Activated T-helper 1 cell treated with anti-CD3 and anti-CD28 coated beads, Interleukin-12 subunit alpha, Interleukin-12 subunit beta, Interleukin-2, Interleukin-4 antibody, amounts not matched to agents 30 ng/mL and 10 ng/mL and 1 ng/mL, durations not matched to agents 14 hours and 24 hours and 36 hours (primary cell): ENCODE results near the gene RASA3. TPM values are rescaled to one million over a fixed set of nuclear protein-coding genes. Genes with fewer than 3 reads are reported as not detected.
"Not testable (repeated sequence)": the region's sequence is repeated elsewhere in the genome, so short reads cannot be mapped to it uniquely, and the experiment has no call there.

Experiments used
- DNase-seq: peaks from one replicate; pipeline ENCODE4 v3.0.0; 2021; ENCODE audit warnings: low spot score
- H3K27ac Mint-ChIP-seq: one replicate; pipeline ENCODE4 v1.8.0; 2021; ENCODE audit warnings: mild to moderate bottlenecking, mixed read lengths
- H3K27me3 Mint-ChIP-seq: one replicate; pipeline ENCODE4 v1.8.0; 2022; ENCODE audit warnings: mild to moderate bottlenecking, moderate library complexity, mixed read lengths; ENCODE audit not compliant: insufficient read depth
- H3K36me3 Mint-ChIP-seq: one replicate; pipeline ENCODE4 v1.8.0; 2021; ENCODE audit warnings: low read depth, mixed read lengths
- H3K4me1 Mint-ChIP-seq: one replicate; pipeline ENCODE4 v1.8.0; 2021; ENCODE audit warnings: low read depth, mixed read lengths
- H3K4me3 Mint-ChIP-seq: one replicate; pipeline ENCODE4 v1.8.0; 2021; ENCODE audit warnings: mild to moderate bottlenecking, moderate library complexity, mixed read lengths
- H3K9me3 Mint-ChIP-seq: one replicate; pipeline ENCODE4 v1.8.0; 2021; ENCODE audit warnings: mixed read lengths
- intact Hi-C: fragments of 100-400 bp; cut with micrococcal nuclease; formaldehyde crosslinking; loops from one replicate; pipeline ENCODE4 v1.15.1; 2024
- total RNA-seq: library from RNA; stranded (reverse); gene quantifications from 2 replicates; pipeline ENCODE4 v1.2.3, GENCODE V29; 2022

The RASA3 gene
- total RNA-seq, 1 donor from 2014 or later: 23.5 TPM

DNA sequence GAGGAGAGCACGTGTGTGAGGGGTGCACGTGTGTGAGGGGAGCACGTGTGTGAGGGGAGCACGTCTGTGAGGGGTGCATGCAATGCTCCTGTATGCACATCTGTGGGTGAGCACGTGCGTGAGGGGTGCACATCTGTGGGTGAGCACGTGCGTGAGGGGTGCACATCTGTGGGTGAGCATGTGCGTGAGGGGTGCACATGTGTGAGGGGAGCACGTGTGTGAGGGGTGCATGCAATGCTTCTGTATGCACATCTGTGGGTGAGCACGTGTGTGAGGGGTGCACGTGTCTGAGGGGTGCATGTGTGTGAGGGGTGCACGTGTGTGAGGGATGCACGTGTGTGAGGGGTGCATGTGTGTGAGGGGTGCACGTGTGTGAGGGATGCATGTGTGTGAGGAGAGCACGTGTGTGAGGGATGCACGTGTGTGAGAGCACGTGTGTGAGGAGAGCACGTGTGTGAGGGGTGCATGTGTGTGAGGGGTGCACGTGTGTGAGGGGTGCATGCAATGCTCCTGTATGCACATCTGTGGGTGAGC, 15.0 kb downstream of the RASA3 start:
- H3K27me3 Mint-ChIP-seq, H3K9me3 Mint-ChIP-seq, DNase-seq, intact Hi-C loops, H3K4me3 Mint-ChIP-seq: not testable (repeated sequence)
- peaks cover 57% of the 10 kb centered on the region for H3K4me1 Mint-ChIP-seq
- peak overlapping the region; percentile 7 for H3K27ac Mint-ChIP-seq
- peaks cover 26% of the 10 kb centered on the region for H3K36me3 Mint-ChIP-seq

DNA sequence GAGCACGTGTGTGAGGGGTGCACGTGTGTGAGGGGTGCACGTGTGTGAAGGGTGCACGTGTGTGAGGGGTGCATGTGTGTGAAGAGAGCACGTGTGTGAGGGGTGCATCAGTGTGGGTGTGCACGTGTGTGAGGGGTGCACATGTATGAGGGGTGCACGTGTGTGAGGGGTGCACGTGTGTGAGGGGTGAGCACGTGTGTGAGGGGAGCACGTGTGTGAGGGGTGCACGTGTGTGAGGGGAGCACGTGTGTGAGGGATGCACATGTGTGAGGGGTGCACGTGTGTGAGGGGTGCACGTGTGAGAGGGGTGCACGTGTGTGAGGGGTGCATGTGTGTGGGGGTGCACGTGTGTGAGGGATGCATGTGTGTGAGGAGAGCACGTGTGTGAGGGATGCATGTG, 15.7 kb downstream of the RASA3 start:
- intact Hi-C loops: no loop called here
- Mint-ChIP-seq H3K27ac (no peak overlapping the region), H3K4me1 (peaks cover 64% of the 10 kb centered on the region), H3K36me3 (peaks cover 26% of the 10 kb centered on the region), H3K4me3 (no peak overlapping the region), H3K9me3 (no peaks in the 10 kb centered on the region), H3K27me3 (no peaks in the 10 kb centered on the region)
- no peak for DNase-seq

DNA sequence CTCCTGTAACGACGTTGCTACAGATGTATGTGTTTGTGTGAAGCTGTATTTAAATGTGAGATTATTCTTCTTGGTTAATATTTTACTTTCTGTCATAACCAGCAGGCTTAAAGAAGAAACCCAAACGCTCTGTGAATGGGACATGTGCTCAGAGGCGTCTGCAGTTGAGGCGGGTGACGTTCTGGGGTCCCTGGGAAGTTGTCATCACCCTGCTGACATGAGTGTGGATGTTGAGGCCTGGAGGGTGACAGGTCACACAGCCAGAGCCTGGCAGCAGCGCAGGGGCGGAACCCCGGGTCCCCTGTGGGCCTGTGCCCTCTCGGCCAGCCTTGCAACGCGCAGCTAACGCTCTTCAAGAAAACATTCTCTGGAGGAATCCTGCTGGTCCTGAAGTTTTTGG, 16.6 kb downstream of the RASA3 start:
- no peaks in the 10 kb centered on the region for H3K9me3 Mint-ChIP-seq
- no peaks in the 10 kb centered on the region for H3K27me3 Mint-ChIP-seq
- no peak overlapping the region for H3K4me3 Mint-ChIP-seq
- no peak overlapping the region for H3K27ac Mint-ChIP-seq
- intact Hi-C loops: loop anchor here (1.0 kb wide), 1 partner anchor 14 kb away; no protein-coding TSS in a partner anchor
- peaks cover 59% of the 10 kb centered on the region for H3K4me1 Mint-ChIP-seq
- H3K36me3 Mint-ChIP-seq: peaks cover 25% of the 10 kb centered on the region
- no peak for DNase-seq

DNA sequence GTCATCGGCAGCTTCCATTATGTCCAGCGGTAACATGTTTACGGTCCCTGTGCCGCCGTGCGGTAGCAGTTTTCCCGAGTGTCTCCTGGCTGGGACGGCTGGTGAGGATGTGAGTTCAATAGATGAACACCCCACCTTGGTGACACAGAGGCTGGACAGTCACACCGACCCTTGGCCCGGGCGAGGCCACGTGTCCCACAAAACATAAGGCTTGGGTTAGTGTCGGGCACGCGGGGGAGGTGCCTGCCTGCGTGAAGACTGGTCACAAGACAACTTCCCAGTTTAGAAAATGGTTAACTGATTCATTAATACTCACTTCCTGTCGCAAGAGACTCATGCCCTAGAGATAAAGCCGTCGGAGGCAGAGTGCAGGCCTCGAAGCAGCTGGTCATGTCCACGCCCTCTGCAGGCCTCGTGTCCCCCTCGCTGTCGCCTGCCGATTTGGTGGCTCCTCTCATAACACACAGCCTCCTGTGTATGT, 17.2 kb downstream of the RASA3 start:
- H3K4me3 Mint-ChIP-seq: no peak overlapping the region
- H3K4me1 Mint-ChIP-seq: peaks cover 59% of the 10 kb centered on the region
- intact Hi-C loops: loop anchor here (1.0 kb wide), 1 partner anchor 14 kb away; no protein-coding TSS in a partner anchor
- no peaks in the 10 kb centered on the region for H3K27me3 Mint-ChIP-seq
- no peak for DNase-seq
- H3K36me3 Mint-ChIP-seq: peaks cover 23% of the 10 kb centered on the region
- H3K27ac Mint-ChIP-seq: peak overlapping the region; percentile 43
- no peaks in the 10 kb centered on the region for H3K9me3 Mint-ChIP-seq

DNA sequence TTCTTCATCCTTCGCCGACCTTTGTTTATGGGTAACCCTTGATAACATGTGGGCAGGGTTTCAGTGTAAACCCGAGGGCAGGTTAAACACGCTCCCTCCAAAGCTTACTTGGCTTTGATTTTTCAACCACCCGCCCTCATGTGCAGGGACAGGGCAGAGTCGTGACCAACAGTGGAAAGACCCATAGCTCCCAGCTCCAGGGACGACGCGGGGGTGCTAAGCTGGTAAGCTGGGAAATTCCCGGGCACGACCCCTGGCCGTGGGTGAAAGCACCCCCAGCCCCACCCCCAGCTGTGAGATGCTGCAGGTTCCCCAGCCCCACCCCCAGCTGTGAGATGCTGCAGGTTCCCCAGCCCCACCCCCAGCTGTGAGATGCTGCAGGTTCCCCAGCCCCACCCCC, 17.8 kb downstream of the RASA3 start:
- Mint-ChIP-seq H3K4me1 (peaks cover 65% of the 10 kb centered on the region), H3K4me3 (peak overlapping the region; percentile 52), H3K36me3 (peaks cover 23% of the 10 kb centered on the region)
- H3K9me3 Mint-ChIP-seq, H3K27ac Mint-ChIP-seq, H3K27me3 Mint-ChIP-seq, DNase-seq: not testable (repeated sequence)
- intact Hi-C loops: loop anchor here (1.0 to 5.0 kb wide), 2 partner anchors 15 to 33 kb away; no protein-coding TSS in a partner anchor

DNA sequence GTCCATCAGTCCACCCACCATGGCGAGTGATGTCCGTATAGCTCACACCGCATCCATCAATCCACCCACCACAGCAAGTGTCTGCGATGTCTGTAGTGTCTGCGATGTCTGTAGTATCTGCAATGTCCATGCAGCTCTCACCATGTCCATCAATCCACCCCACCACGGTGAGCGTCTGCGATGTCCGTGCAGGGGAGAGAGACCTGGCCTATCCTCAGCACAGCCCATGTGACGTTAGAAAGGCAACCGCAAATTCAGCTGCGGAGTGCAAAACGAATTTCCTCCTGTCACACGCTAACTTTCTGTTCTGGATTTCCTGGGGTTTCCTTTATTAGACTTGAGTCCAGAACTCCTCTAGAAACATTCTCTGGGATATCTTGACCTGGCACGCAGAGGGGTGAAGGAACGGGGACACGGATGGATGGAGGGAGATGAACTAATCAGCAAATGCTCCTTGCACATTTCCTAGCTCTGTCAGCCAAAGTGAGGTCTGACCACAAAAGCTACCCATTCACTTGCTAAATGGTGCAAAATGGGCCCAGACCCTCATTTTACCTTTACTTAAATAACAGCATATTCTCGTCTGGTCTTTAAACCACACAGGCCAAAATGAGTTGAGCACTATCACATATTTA, 18.3 kb downstream of the RASA3 start:
- no peak for DNase-seq
- peaks cover 23% of the 10 kb centered on the region for H3K36me3 Mint-ChIP-seq
- no peak overlapping the region for H3K27ac Mint-ChIP-seq
- no peaks in the 10 kb centered on the region for H3K9me3 Mint-ChIP-seq
- peaks cover 67% of the 10 kb centered on the region for H3K4me1 Mint-ChIP-seq
- H3K27me3 Mint-ChIP-seq: no peaks in the 10 kb centered on the region
- no peak overlapping the region for H3K4me3 Mint-ChIP-seq
- intact Hi-C loops: loop anchor here (5.0 kb wide), 1 partner anchor 33 kb away; no protein-coding TSS in a partner anchor

GRCh38 chr13:114113395-114113794, 19.0 kb downstream of the RASA3 start:
- H3K9me3 Mint-ChIP-seq, H3K27ac Mint-ChIP-seq, H3K4me3 Mint-ChIP-seq, H3K27me3 Mint-ChIP-seq, DNase-seq: not testable (repeated sequence)
- Mint-ChIP-seq H3K4me1 (peaks cover 67% of the 10 kb centered on the region), H3K36me3 (peaks cover 26% of the 10 kb centered on the region)
- intact Hi-C loops: loop anchor here (5.0 kb wide), 1 partner anchor 34 kb away; no protein-coding TSS in a partner anchor

DNA sequence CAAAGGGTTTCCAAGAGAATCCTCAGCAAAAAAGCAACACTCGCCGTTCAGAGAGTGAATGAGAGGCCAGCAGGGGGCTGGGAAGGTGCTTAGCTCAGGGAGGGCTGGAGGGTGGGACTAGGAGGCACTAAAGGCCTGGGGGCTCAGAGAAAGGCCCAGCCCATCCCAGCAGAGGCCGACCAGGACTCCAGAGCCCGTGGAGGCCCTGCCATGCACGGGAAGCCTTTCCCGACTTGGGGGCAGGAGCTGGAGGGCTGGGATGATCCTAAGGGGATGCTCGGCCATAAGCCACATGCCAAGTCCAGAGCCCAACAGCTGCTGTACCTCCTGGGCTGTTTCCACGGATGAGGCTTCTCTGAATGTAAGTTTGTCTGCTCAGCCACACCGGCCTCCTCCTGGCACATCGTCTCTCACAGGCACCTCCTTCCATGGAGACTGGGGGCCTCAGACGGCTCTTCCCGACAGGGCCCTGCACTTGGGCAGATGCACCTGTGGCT, 19.5 kb downstream of the RASA3 start:
- H3K27me3 Mint-ChIP-seq: no peaks in the 10 kb centered on the region
- no peak overlapping the region for H3K4me3 Mint-ChIP-seq
- intact Hi-C loops: loop anchor here (5.0 kb wide), 1 partner anchor 34 kb away; no protein-coding TSS in a partner anchor
- H3K36me3 Mint-ChIP-seq: peaks cover 30% of the 10 kb centered on the region
- peaks cover 67% of the 10 kb centered on the region for H3K4me1 Mint-ChIP-seq
- no peak for DNase-seq
- H3K9me3 Mint-ChIP-seq: no peaks in the 10 kb centered on the region
- no peak overlapping the region for H3K27ac Mint-ChIP-seq

GRCh38 chr13:114112231-114112825, 20.1 kb downstream of the RASA3 start:
- Mint-ChIP-seq H3K27me3 (no peaks in the 10 kb centered on the region), H3K9me3 (no peaks in the 10 kb centered on the region), H3K27ac (peak overlapping the region; percentile 65), H3K4me3 (no peak overlapping the region), H3K4me1 (peaks cover 62% of the 10 kb centered on the region), H3K36me3 (peaks cover 29% of the 10 kb centered on the region)
- DNase-seq: no peak
- intact Hi-C loops: loop anchor here (5.0 kb wide), 1 partner anchor 35 kb away; no protein-coding TSS in a partner anchor

GRCh38 chr13:114111577-114111976, 20.8 kb downstream of the RASA3 start:
- Mint-ChIP-seq H3K27ac (peak overlapping the region; percentile 65), H3K36me3 (peaks cover 27% of the 10 kb centered on the region), H3K4me1 (peaks cover 62% of the 10 kb centered on the region), H3K9me3 (no peaks in the 10 kb centered on the region), H3K27me3 (no peaks in the 10 kb centered on the region), H3K4me3 (no peak overlapping the region)
- intact Hi-C loops: loop anchor here (2.0 to 5.0 kb wide), 3 partner anchors 17 to 115 kb away; no protein-coding TSS in a partner anchor
- DNase-seq: no peak

DNA sequence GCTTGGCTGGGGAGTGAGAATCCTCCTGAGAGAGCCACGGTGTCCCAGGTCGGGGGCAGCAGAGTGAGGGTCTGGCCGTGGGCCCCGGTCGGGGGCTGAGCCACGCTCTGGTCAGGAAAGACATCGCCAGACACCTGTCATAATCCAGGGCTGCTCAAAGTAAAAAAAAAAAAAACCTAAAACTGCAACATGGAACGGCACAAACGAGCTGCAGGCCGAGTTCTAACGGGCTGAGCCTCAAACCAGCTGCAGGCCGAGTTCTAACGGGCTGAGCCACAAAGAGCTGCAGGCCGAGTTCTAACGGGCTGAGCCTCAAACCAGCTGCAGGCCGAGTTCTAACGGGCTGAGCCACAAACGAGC, 21.6 kb downstream of the RASA3 start:
- peak overlapping the region; percentile 83 for H3K4me3 Mint-ChIP-seq
- H3K4me1 Mint-ChIP-seq: peaks cover 64% of the 10 kb centered on the region

DNA sequence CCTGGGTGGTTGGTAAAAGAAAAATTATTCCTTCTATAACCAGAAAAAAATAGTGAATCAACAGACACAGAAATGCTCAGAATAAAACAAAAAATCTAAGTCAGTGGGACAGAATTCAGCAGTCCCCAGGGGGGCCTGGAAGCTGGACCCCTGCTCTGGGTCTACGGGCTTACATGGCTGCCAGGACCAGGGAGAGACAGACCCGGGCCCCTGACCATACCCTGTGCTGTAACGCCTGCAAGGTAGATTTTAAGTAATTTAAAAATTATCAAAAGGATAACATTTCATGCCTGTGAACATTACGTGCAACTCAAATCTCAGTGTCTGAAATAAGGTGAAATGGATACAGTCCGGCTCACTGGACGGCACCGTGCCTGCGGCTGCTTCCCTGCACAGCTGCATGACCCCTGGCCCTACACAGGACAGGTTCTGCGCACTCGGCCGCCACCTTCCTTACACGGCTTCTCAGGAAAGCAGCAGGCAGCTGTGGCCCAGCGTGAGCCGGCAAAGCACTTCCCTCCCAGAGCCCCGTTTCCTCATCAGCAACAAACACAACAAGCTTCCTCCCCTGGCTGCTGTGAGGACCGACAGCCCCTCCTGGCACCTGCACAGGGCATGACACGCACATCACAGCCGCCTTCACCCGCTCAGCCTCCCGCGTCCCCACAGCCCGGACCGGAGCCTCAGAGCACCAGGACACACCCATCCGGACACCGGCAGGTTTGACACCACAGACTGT, 22.2 kb downstream of the RASA3 start:
- H3K27ac Mint-ChIP-seq: peak overlapping the region; percentile 95
- H3K9me3 Mint-ChIP-seq: no peaks in the 10 kb centered on the region
- H3K4me1 Mint-ChIP-seq: peaks cover 62% of the 10 kb centered on the region
- intact Hi-C loops: loop anchor here (1.0 to 5.0 kb wide), 6 partner anchors 19 to 293 kb away; no protein-coding TSS in a partner anchor
- H3K27me3 Mint-ChIP-seq: no peaks in the 10 kb centered on the region
- peaks cover 22% of the 10 kb centered on the region for H3K36me3 Mint-ChIP-seq
- DNase-seq: peak; percentile 70
- H3K4me3 Mint-ChIP-seq: peak overlapping the region; percentile 83

More for the DNA sequence above, 21.6 kb downstream of the RASA3 start:
- not testable (repeated sequence) for DNase-seq, H3K9me3 Mint-ChIP-seq, H3K27me3 Mint-ChIP-seq
- intact Hi-C loops: loop anchor here (1.0 to 5.0 kb wide), 6 partner anchors 18 to 294 kb away; no protein-coding TSS in a partner anchor
- Mint-ChIP-seq H3K27ac (peak overlapping the region; percentile 95), H3K36me3 (peaks cover 28% of the 10 kb centered on the region)
